ENCODE data around the gene TSR3. TPM values are rescaled to one million over a fixed set of nuclear protein-coding genes. Genes with fewer than 3 reads are reported as not detected.
A peak's percentile ranks its signal among the peaks of the same experiment; 100 is the strongest.

The TSR3 gene
- polyA plus RNA-seq, 1 of the 3 experiments (the other 2 are of a cell fraction): 87.3 TPM

- Histone ChIP-seq H3F3A (replicated peaks; ENCODE audit: insufficient read depth) (no peaks in the 10 kb centered on the region), H3K9me2 (no peaks in the 10 kb centered on the region), H3K4me1 (ENCODE audit: control insufficient read depth in 1 of 2, insufficient read depth in 2 of 2, low read depth in 1 of 2, low read length in 1 of 2) (peaks cover 0 to 25% of the 10 kb centered on the region in 2 experiments; a peak in 2 of 4 replicates), H3K9ac (no peak overlapping the region), H3K4me2 (no peak overlapping the region), H3K4me3 (ENCODE audit: low read depth in 2 of 2, low read length in 1 of 2) (no peak overlapping the region), H3K27me3 (ENCODE audit: insufficient read depth) (no peaks in the 10 kb centered on the region), H3K36me3 (replicated peaks in 1 of 2; ENCODE audit: control insufficient read depth in 1 of 2, insufficient read depth in 2 of 2, low read length in 1 of 2) (peaks cover 0 to 19% of the 10 kb centered on the region in 2 experiments), H3K27ac (ENCODE audit: low read depth in 2 of 2, low read length in 1 of 2) (no peak overlapping the region), H2AFZ (ENCODE audit: low read depth) (no peak overlapping the region), H4K20me1 (ENCODE audit: insufficient read depth) (no peaks in the 10 kb centered on the region), H3K79me2 (ENCODE audit: insufficient read depth) (peaks cover 30% of the 10 kb centered on the region), H3K9me3 (no peaks in the 10 kb centered on the region)
- ChIA-PET POLR2A (no interaction called here), CTCF (interaction anchor here (0.6 to 2.7 kb wide), 6 partner anchors 10 to 563 kb away, joined by 3 to 16 read pairs (median 4); partner anchors contain the start of gene MAPK8IP3)
- DNase-seq: no peak
- WGBS (ENCODE audit: low lambda C conversion rate): 89% methylated on average over 7 of the region's 29 CpGs
- no peak for TF ChIP-seq RAD21 (IDR thresholded peaks at IDR 0.05; ENCODE audit: low read length)
- TF ChIP-seq MEF2A (IDR thresholded peaks at IDR 0.05; ENCODE audit: borderline replicate concordance, low read depth): no peak
- no peak for TF ChIP-seq SMC3 (IDR thresholded peaks at IDR 0.05; ENCODE audit: low read depth, low read length)
- no peak for TF ChIP-seq SIN3A (IDR thresholded peaks at IDR 0.05; ENCODE audit: borderline replicate concordance, low read depth, low read length)
- no peak for TF ChIP-seq RCOR1 (IDR thresholded peaks at IDR 0.05; ENCODE audit: low read length)
- no peak for TF ChIP-seq MAX (IDR thresholded peaks at IDR 0.05; ENCODE audit: low read depth)
- no peak for TF ChIP-seq TCF12 (IDR thresholded peaks at IDR 0.05)
- no peak for TF ChIP-seq TAF1 (IDR thresholded peaks at IDR 0.05; ENCODE audit: borderline replicate concordance, low read depth, low read length)
- no peak for TF ChIP-seq USF2 (IDR thresholded peaks at IDR 0.05; ENCODE audit: borderline replicate concordance, low read depth, low read length)
- TF ChIP-seq EZH2phosphoT487 (IDR thresholded peaks at IDR 0.05; ENCODE audit: borderline replicate concordance, low read depth): no peak
- TF ChIP-seq, protein P1, sequence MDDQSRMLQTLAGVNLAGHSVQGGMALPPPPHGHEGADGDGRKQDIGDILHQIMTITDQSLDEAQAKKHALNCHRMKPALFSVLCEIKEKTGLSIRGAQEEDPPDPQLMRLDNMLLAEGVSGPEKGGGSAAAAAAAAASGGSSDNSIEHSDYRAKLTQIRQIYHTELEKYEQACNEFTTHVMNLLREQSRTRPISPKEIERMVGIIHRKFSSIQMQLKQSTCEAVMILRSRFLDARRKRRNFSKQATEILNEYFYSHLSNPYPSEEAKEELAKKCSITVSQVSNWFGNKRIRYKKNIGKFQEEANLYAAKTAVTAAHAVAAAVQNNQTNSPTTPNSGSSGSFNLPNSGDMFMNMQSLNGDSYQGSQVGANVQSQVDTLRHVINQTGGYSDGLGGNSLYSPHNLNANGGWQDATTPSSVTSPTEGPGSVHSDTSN (IDR thresholded peaks at IDR 0.05): no peak
These were observed 3.7 kb downstream of the TSR3 start for GRCh38 chr16:1347962-1348361.

DNA sequence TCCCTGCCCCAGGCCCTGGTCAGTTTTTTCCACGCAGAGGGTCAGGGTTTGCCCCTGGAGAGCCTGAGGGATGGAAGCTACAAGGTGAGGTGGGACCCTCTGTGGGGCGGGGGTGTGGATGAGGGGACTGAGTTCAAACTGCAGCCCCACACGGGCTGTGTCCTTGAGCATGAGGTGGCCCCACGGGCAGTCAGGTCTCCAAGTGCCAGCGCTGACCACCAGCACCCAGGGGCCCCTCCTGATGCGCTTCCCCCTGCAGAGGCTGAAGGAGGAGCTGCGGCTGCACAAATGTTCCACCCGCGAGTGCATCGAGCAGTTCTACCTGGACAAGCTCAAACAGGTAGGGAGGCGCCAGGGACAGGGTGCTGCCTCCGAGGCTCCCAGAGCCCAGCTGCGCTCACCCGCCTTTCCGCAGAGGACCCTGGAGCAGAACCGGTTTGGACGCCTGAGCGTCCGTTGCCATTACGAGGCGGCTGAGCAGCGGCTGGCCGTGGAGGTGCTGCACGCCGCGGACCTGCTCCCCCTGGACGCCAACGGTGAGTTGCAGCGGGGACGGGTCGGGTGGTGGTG, 4.3 kb downstream of the TSR3 start:
- DNase-seq: no peak
- TF ChIP-seq TAF1 (IDR thresholded peaks at IDR 0.05; ENCODE audit: borderline replicate concordance, low read depth, low read length): no peak
- TF ChIP-seq, protein P2, sequence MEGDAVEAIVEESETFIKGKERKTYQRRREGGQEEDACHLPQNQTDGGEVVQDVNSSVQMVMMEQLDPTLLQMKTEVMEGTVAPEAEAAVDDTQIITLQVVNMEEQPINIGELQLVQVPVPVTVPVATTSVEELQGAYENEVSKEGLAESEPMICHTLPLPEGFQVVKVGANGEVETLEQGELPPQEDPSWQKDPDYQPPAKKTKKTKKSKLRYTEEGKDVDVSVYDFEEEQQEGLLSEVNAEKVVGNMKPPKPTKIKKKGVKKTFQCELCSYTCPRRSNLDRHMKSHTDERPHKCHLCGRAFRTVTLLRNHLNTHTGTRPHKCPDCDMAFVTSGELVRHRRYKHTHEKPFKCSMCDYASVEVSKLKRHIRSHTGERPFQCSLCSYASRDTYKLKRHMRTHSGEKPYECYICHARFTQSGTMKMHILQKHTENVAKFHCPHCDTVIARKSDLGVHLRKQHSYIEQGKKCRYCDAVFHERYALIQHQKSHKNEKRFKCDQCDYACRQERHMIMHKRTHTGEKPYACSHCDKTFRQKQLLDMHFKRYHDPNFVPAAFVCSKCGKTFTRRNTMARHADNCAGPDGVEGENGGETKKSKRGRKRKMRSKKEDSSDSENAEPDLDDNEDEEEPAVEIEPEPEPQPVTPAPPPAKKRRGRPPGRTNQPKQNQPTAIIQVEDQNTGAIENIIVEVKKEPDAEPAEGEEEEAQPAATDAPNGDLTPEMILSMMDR (IDR thresholded peaks at IDR 0.05): 0 out of 2 replicates have a peak, but pooled peaks have one; percentile 1
- no peak for TF ChIP-seq ELF1 (IDR thresholded peaks at IDR 0.05)
- no peaks in the 10 kb centered on the region for H3K9me2 ChIP-seq
- H2AFZ ChIP-seq (ENCODE audit: low read depth): no peak overlapping the region
- no peaks in the 10 kb centered on the region for H4K20me1 ChIP-seq (ENCODE audit: insufficient read depth)
- no peak overlapping the region for H3K9ac ChIP-seq
- H3K27me3 ChIP-seq (ENCODE audit: insufficient read depth): no peaks in the 10 kb centered on the region
- peaks cover 0 to 25% of the 10 kb centered on the region in 2 experiments; a peak in 1 of 4 replicates for H3K4me1 ChIP-seq (ENCODE audit: control insufficient read depth in 1 of 2, insufficient read depth in 2 of 2, low read depth in 1 of 2, low read length in 1 of 2)
- ChIA-PET CTCF (interaction anchor here (0.6 to 2.7 kb wide), 11 partner anchors 9 to 562 kb away, joined by 3 to 16 read pairs (median 3); no protein-coding TSS in a partner anchor), POLR2A (no interaction called here)
- no peaks in the 10 kb centered on the region for H3F3A ChIP-seq (replicated peaks; ENCODE audit: insufficient read depth)
- peaks cover 24% of the 10 kb centered on the region for H3K79me2 ChIP-seq (ENCODE audit: insufficient read depth)
- no peak overlapping the region for H3K4me3 ChIP-seq (ENCODE audit: low read depth in 2 of 2, low read length in 1 of 2)
- no peaks in the 10 kb centered on the region for H3K9me3 ChIP-seq
- no peak overlapping the region for H3K27ac ChIP-seq (ENCODE audit: low read depth in 2 of 2, low read length in 1 of 2)
- peaks cover 0 to 19% of the 10 kb centered on the region in 2 experiments for H3K36me3 ChIP-seq (replicated peaks in 1 of 2; ENCODE audit: control insufficient read depth in 1 of 2, insufficient read depth in 2 of 2, low read length in 1 of 2)
- WGBS (ENCODE audit: low lambda C conversion rate): 88% methylated on average over 10 of the region's 31 CpGs
- H3K4me2 ChIP-seq: no peak overlapping the region

Data from SK-N-SH (cell line).